Measurements from ENCODE around the gene KIF1A. TPM values are rescaled to one million over a fixed set of nuclear protein-coding genes. Genes with fewer than 3 reads are reported as not detected.

KIF1A gene
- total and polyA plus RNA-seq, 2 donors from 2014 or later, result 0.54 to 0.58 TPM

GRCh38 chr2:240769096-240769495, 50.9 kb downstream of the KIF1A start:
- no peaks in the 10 kb centered on the region for H3K9me3 ChIP-seq (ENCODE audit: control insufficient read depth in 2 of 3, insufficient read depth in 1 of 3, low read length in 3 of 3)
- no peak overlapping the region for H3K9ac ChIP-seq (ENCODE audit: low read length in 3 of 3)
- FAIRE-seq, result no peak
- TF ChIP-seq, protein P1, sequence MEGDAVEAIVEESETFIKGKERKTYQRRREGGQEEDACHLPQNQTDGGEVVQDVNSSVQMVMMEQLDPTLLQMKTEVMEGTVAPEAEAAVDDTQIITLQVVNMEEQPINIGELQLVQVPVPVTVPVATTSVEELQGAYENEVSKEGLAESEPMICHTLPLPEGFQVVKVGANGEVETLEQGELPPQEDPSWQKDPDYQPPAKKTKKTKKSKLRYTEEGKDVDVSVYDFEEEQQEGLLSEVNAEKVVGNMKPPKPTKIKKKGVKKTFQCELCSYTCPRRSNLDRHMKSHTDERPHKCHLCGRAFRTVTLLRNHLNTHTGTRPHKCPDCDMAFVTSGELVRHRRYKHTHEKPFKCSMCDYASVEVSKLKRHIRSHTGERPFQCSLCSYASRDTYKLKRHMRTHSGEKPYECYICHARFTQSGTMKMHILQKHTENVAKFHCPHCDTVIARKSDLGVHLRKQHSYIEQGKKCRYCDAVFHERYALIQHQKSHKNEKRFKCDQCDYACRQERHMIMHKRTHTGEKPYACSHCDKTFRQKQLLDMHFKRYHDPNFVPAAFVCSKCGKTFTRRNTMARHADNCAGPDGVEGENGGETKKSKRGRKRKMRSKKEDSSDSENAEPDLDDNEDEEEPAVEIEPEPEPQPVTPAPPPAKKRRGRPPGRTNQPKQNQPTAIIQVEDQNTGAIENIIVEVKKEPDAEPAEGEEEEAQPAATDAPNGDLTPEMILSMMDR (IDR thresholded peaks at IDR 0.05; ENCODE audit: borderline replicate concordance, extremely low read depth, insufficient read depth), result no peak
- H3K4me1 ChIP-seq (ENCODE audit: control insufficient read depth in 2 of 3, insufficient read depth in 2 of 3, low read depth in 1 of 3, low read length in 3 of 3), result no peaks in the 10 kb centered on the region
- H3K36me3 ChIP-seq (ENCODE audit: control insufficient read depth in 2 of 3, insufficient read depth in 3 of 3, low read length in 3 of 3), result no peaks in the 10 kb centered on the region
- no peak overlapping the region for H3K4me3 ChIP-seq (ENCODE audit: low read length in 3 of 3)
- intact Hi-C loops (cut with DNase I), result no loop called here
- no peaks in the 10 kb centered on the region for H3K27me3 ChIP-seq (ENCODE audit: control insufficient read depth, insufficient read depth, low read length)
- DNase-seq, result no peak
- no peak overlapping the region for H3K27ac ChIP-seq (ENCODE audit: low read depth in 2 of 2, low read length in 2 of 2)

- no peak for FAIRE-seq
- Histone ChIP-seq H3K9ac (ENCODE audit: low read length in 3 of 3) (no peak overlapping the region), H3K36me3 (ENCODE audit: control insufficient read depth in 2 of 3, insufficient read depth in 3 of 3, low read length in 3 of 3) (no peaks in the 10 kb centered on the region), H3K27me3 (ENCODE audit: control insufficient read depth, insufficient read depth, low read length) (no peaks in the 10 kb centered on the region), H3K4me1 (ENCODE audit: control insufficient read depth in 2 of 3, insufficient read depth in 2 of 3, low read depth in 1 of 3, low read length in 3 of 3) (no peaks in the 10 kb centered on the region), H3K9me3 (ENCODE audit: control insufficient read depth in 2 of 3, insufficient read depth in 1 of 3, low read length in 3 of 3) (no peaks in the 10 kb centered on the region), H3K27ac (ENCODE audit: low read depth in 2 of 2, low read length in 2 of 2) (no peak overlapping the region), H3K4me3 (ENCODE audit: low read length in 3 of 3) (no peak overlapping the region)
- intact Hi-C loops (cut with DNase I), result no loop called here
- no peak for DNase-seq
- TF ChIP-seq, protein P1 (IDR thresholded peaks at IDR 0.05; ENCODE audit: borderline replicate concordance, extremely low read depth, insufficient read depth), result no peak
Measured at GRCh38 chr2:240768216-240768615, 51.8 kb downstream of the KIF1A start.

DNA sequence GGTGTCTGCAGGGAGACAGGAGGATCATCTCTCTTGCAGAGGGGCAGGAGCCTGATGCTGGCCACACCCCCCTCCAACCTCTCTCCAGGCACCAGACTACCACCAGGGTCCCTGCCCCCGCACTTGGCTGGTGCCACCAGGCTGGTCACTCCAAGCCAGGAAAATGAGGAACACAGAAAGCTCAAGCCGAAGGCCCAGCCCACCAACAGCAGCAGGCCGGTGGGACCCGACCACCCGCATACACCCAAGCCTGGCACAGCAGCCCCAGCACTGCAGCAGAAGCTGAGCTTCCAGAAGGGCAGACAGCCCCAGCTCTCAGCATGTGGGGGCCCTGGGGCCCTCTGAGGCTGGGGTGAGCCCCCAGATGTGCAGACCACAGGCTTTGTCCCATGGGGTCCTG, 52.7 kb downstream of the KIF1A start:
- DNase-seq (no peak), FAIRE-seq (no peak)
- H3K4me3 ChIP-seq (ENCODE audit: low read length in 3 of 3), result no peak overlapping the region
- H3K27ac ChIP-seq (ENCODE audit: low read depth in 2 of 2, low read length in 2 of 2), result no peak overlapping the region
- no peaks in the 10 kb centered on the region for H3K27me3 ChIP-seq (ENCODE audit: control insufficient read depth, insufficient read depth, low read length)
- no peaks in the 10 kb centered on the region for H3K9me3 ChIP-seq (ENCODE audit: control insufficient read depth in 2 of 3, insufficient read depth in 1 of 3, low read length in 3 of 3)
- no peak overlapping the region for H3K9ac ChIP-seq (ENCODE audit: low read length in 3 of 3)
- TF ChIP-seq, protein P1 (IDR thresholded peaks at IDR 0.05; ENCODE audit: borderline replicate concordance, extremely low read depth, insufficient read depth), result no peak
- H3K4me1 ChIP-seq (ENCODE audit: control insufficient read depth in 2 of 3, insufficient read depth in 2 of 3, low read depth in 1 of 3, low read length in 3 of 3), result no peaks in the 10 kb centered on the region
- intact Hi-C loops (cut with DNase I), result no loop called here
- H3K36me3 ChIP-seq (ENCODE audit: control insufficient read depth in 2 of 3, insufficient read depth in 3 of 3, low read length in 3 of 3), result no peaks in the 10 kb centered on the region

DNA sequence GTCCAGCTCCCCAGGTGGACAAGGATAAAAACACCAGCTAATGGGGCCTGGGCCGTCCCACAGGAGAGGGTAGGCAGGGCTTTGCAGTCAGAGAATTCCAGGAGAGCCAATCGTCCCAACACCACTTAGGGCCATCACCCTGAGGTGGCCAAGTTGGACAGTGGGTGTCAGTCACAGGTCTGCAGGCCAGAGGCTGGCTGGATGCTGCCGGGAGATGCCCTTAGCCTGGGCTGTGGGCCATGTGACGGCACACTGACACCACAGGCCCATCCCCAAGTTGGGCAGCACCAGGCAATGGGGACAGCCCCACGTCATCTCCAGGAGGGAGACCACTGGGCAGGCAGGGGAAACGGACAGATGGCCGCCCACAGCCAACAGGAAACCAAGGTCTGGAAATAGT, 53.9 kb downstream of the KIF1A start:
- Histone ChIP-seq H3K9me3 (ENCODE audit: control insufficient read depth in 2 of 3, insufficient read depth in 1 of 3, low read length in 3 of 3) (no peaks in the 10 kb centered on the region), H3K27ac (ENCODE audit: low read depth in 2 of 2, low read length in 2 of 2) (no peak overlapping the region), H3K36me3 (ENCODE audit: control insufficient read depth in 2 of 3, insufficient read depth in 3 of 3, low read length in 3 of 3) (no peaks in the 10 kb centered on the region), H3K9ac (ENCODE audit: low read length in 3 of 3) (no peak overlapping the region), H3K4me3 (ENCODE audit: low read length in 3 of 3) (no peak overlapping the region), H3K27me3 (ENCODE audit: control insufficient read depth, insufficient read depth, low read length) (no peaks in the 10 kb centered on the region), H3K4me1 (ENCODE audit: control insufficient read depth in 2 of 3, insufficient read depth in 2 of 3, low read depth in 1 of 3, low read length in 3 of 3) (no peaks in the 10 kb centered on the region)
- intact Hi-C loops (cut with DNase I), result no loop called here
- TF ChIP-seq, protein P1 (IDR thresholded peaks at IDR 0.05; ENCODE audit: borderline replicate concordance, extremely low read depth, insufficient read depth), result no peak
- DNase-seq (no peak), FAIRE-seq (no peak)
